Peyer's patch (tissue), 4 donors: ENCODE data around the gene PCNT. TPM values are rescaled to one million over a fixed set of nuclear protein-coding genes. Genes with fewer than 3 reads are reported as not detected.

Experiments
- DNase-seq, 3 donors: peaks; one replicate each; pipeline ENCODE4 v3.0.0-alpha.2; 2017 to 2019
- H3K27ac ChIP-seq, 4 donors: fragments of 200-600 bp; sonication (generic); one replicate each; pipeline ENCODE4 v1.5.1; 2016 to 2019
- H3K27me3 ChIP-seq, 2 donors: fragments of 200-600 bp; sonication (generic); one replicate each; pipeline ENCODE4 v1.5.1; 2019
- H3K36me3 ChIP-seq, 3 donors: fragments of 200-600 bp; sonication (generic); one replicate each; pipeline ENCODE4 v1.5.1; 2016 to 2019
- H3K4me1 ChIP-seq, 4 donors: fragments of 200-600 bp; sonication (generic); one replicate each; pipeline ENCODE4 v1.5.1; 2016 to 2019
- H3K4me3 ChIP-seq, 4 donors: fragments of 200-600 bp; sonication (generic); 1 replicate in 3 of 4; 2 replicates in 1 of 4; pipeline ENCODE4 v1.5.1; 2016 to 2019; ENCODE audit warnings: mild to moderate bottlenecking in 1 of 4
- H3K9me3 ChIP-seq, 4 donors: fragments of 200-600 bp; sonication (generic); one replicate each; pipeline ENCODE4 v1.5.1; 2016 to 2019; ENCODE audit warnings: mild to moderate bottlenecking in 1 of 4
- CTCF ChIP-seq, 6 experiments: fragments of 450-650 bp in 4 of 6; fragments of 200-600 bp in 2 of 6; sonication (generic) in 1 of 6; IDR thresholded peaks; one replicate each; pipeline ENCODE4 v1.5.1; 2017 to 2019; ENCODE audit warnings: antibody characterized with exemption in 6 of 6, mild to moderate bottlenecking in 3 of 6, moderate library complexity in 1 of 6
- POLR2A ChIP-seq, 2 donors: fragments of 450-650 bp; IDR thresholded peaks; one replicate each; pipeline ENCODE4 v1.5.1; 2017; ENCODE audit warnings: antibody characterized with exemption in 2 of 2, mild to moderate bottlenecking in 2 of 2, moderate library complexity in 2 of 2
- total RNA-seq, 4 donors: library from RNA; depleted of rRNA; stranded (reverse); fragments of >200 nt; gene quantifications; one replicate each; pipeline ENCODE4 v1.1.0, GENCODE V29; 2016

PCNT gene
- total RNA-seq, 4 donors from 2014 or later, result 29.2 to 119 (median 59.5) TPM

- H3K9me3 ChIP-seq, result no peaks in the 10 kb centered on the region
- no peaks in the 10 kb centered on the region for H3K4me1 ChIP-seq
- no peak for TF ChIP-seq CTCF (IDR thresholded peaks at IDR 0.05)
- no peak for TF ChIP-seq POLR2A (IDR thresholded peaks at IDR 0.05)
- no peak overlapping the region for H3K4me3 ChIP-seq
- peaks cover 0 to 61% (median 0%) of the 10 kb centered on the region in 3 donors for H3K36me3 ChIP-seq
- no peaks in the 10 kb centered on the region for H3K27me3 ChIP-seq
- H3K27ac ChIP-seq, result no peak overlapping the region
- no peak for DNase-seq
Observed at GRCh38 chr21:46390603-46391545, 66.9 kb downstream of the PCNT start.

GRCh38 chr21:46391773-46392172 lies 67.8 kb downstream of the PCNT start:
- H3K36me3 ChIP-seq, result peaks cover 0 to 52% (median 0%) of the 10 kb centered on the region in 3 donors
- no peak overlapping the region for H3K4me3 ChIP-seq
- TF ChIP-seq CTCF (IDR thresholded peaks at IDR 0.05) (no peak), POLR2A (IDR thresholded peaks at IDR 0.05) (no peak)

GRCh38 chr21:46392921-46393320 lies 69.0 kb downstream of the PCNT start:
- Histone ChIP-seq H3K4me1 (no peaks in the 10 kb centered on the region), H3K9me3 (no peaks in the 10 kb centered on the region), H3K27me3 (no peaks in the 10 kb centered on the region), H3K4me3 (no peak overlapping the region), H3K36me3 (peaks cover 0 to 60% (median 0%) of the 10 kb centered on the region in 3 donors), H3K27ac (no peak overlapping the region)
- TF ChIP-seq POLR2A (IDR thresholded peaks at IDR 0.05) (no peak), CTCF (IDR thresholded peaks at IDR 0.05) (no peak)
- DNase-seq, result no peak

More at GRCh38 chr21:46391773-46392172, 67.8 kb downstream of the PCNT start:
- H3K27ac ChIP-seq, result no peak overlapping the region
- H3K9me3 ChIP-seq, result no peaks in the 10 kb centered on the region
- no peaks in the 10 kb centered on the region for H3K27me3 ChIP-seq
- no peak for DNase-seq
- no peaks in the 10 kb centered on the region for H3K4me1 ChIP-seq

- no peak overlapping the region for H3K27ac ChIP-seq
- H3K4me3 ChIP-seq, result no peak overlapping the region
- TF ChIP-seq CTCF (IDR thresholded peaks at IDR 0.05) (no peak), POLR2A (IDR thresholded peaks at IDR 0.05) (no peak)
- H3K4me1 ChIP-seq, result no peaks in the 10 kb centered on the region
- no peaks in the 10 kb centered on the region for H3K9me3 ChIP-seq
- DNase-seq, result no peak
- no peaks in the 10 kb centered on the region for H3K27me3 ChIP-seq
- peaks cover 0 to 62% (median 0%) of the 10 kb centered on the region in 3 donors for H3K36me3 ChIP-seq
Observed at GRCh38 chr21:46393451-46393940, 69.5 kb downstream of the PCNT start.

GRCh38 chr21:46393941-46394594 lies 70.1 kb downstream of the PCNT start:
- Histone ChIP-seq H3K4me3 (no peak overlapping the region), H3K27me3 (no peaks in the 10 kb centered on the region), H3K4me1 (no peaks in the 10 kb centered on the region), H3K36me3 (peaks cover 0 to 57% (median 0%) of the 10 kb centered on the region in 3 donors), H3K9me3 (no peaks in the 10 kb centered on the region), H3K27ac (no peak overlapping the region)
- DNase-seq, result no peak
- TF ChIP-seq POLR2A (IDR thresholded peaks at IDR 0.05) (no peak), CTCF (IDR thresholded peaks at IDR 0.05) (no peak)
